Stimulated activated CD8-positive, alpha-beta memory T cell treated with anti-CD3 and anti-CD28 coated beads, Interleukin-15, amount 100 ng/mL, for 1 hour (primary cell): ENCODE measurements around the gene TEAD4.

Source experiments
- DNase-seq: peaks from one replicate; pipeline ENCODE4 v3.0.0-alpha.2; 2020; ENCODE audit warnings: low read depth

TEAD4 gene

GRCh38 chr12:3002646-3003045 lies 43.4 kb downstream of the TEAD4 start:
- no peak for DNase-seq

- no peak for DNase-seq
These were observed 44.3 kb downstream of the TEAD4 start for GRCh38 chr12:3003357-3003992.

DNA sequence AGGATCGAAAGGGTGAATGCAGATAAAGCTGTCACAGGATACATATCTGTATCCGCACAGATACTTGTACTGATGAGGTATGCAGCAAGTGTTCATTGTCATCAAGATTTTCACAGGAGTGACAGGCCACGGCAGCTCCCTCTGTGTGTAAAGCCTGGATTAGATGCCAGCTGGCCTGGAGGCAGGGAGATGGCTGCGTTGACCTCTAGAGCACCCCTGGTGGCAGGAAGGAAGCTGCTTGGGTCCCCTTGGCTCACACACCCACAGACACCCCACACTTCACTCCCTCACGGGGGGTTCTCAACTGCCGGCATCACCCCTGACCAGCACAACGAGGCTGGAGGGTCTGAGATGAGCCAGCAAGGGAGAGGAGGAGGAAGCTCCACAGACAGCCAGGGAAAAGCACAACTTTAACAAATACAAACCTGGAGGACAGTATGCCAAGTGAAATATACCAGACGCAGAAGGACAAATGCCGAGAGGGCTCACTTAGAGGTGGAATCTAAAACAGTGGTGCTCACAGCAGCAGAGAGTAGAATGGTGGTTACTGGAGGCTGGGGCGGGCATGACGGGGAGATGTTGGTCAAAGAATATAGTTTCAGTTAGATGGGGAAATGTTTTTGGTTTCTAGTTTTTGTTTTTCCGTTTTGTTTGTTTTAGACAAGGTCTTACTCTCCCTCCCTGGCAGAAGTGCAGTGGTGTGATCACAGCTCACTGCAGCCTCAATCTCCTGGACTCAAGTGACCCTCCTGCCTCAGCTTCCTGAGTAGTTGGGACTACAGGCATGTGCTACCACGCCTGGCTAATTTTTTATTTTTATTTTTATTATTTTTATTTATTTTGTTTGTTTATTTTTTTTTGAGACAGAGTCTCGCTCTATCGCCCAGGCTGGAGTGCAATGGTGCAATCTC lies 45.7 kb downstream of the TEAD4 start:
- DNase-seq = no peak

GRCh38 chr12:3005736-3006135 lies 46.5 kb downstream of the TEAD4 start:
- DNase-seq = no peak

DNA sequence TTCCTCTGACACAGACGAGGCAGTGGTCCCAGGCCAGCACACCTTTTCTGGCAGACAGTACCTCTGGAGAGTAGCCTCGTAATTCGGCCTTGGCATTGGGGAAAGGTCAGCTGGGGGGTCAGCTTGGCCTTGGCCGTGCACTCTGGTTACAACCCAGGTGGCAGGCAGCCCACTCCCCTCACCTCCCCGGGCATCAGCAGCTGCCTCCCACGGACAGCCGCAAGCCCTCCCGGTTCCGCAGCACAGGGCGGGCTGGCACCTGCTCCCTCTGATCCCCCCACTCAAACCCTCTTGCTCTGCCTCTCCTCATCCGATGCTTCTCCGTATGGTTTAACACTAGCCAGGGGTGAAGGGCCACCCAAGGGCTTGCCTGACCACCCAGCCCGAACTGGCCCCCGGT lies 50.6 kb downstream of the TEAD4 start:
- no peak for DNase-seq

- no peak for DNase-seq
These were observed 51.2 kb downstream of the TEAD4 start for GRCh38 chr12:3010214-3010930.

GRCh38 chr12:3012786-3013185 lies 53.6 kb downstream of the TEAD4 start:
- DNase-seq = no peak

DNA sequence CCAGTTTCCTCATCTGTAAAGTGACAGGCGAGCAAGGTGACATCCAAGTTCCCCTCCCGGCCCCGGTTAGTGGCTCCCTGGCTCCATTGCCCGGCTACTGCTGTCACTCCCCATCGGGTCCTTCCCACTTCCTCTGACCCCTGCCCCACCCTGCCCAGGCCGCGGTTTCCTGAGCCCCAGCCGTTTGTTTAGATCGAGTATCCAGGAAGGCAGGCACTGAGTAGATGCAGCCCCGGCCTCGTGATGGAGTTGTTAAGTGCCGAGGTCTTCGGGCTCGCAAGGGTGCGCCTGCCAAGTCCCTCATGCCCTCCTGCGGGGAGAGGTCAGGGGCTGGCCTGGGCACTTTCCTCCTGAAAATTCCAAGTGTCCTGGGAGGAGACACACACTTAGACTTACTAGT lies 55.4 kb downstream of the TEAD4 start:
- no peak for DNase-seq

DNA sequence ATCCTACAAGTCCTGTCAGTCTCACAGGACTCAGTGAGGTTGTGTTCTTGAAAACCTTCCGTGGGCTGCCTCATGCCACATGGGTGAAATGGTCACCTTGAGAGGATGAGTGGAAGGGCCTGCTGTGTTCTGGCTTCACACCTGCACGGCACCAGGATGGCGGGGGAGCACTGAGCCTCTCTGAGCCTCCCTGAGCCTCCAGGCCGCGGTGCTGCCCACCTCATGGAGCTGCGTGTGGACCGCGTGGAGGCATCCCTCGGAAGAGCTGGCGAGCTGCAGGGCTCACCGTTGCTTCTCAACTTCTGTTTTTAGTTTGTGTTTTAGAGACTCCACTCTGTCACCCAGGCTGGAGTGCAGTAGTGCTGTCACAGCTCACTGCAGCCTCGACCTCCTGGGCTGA lies 56.2 kb downstream of the TEAD4 start:
- no peak for DNase-seq

DNA sequence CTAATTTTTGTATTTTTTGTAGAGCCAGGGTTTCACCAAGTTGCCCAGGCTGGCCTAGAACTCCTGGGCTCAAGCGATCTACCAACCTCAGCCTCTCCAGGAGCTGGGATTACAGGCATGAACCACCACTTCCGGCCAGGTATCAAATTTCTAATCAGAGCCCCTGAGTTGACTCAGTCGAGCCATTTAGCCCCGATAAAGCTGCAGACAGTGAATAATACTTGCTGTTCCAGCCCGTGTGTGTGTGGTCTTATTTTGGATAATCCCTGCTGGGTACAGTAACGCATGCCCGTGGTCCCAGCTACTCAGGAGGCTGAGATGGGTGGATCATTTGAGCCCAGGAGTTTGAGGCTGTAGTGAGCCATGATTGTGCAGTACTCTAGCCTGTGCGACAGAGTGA lies 57.0 kb downstream of the TEAD4 start:
- no peak for DNase-seq

DNA sequence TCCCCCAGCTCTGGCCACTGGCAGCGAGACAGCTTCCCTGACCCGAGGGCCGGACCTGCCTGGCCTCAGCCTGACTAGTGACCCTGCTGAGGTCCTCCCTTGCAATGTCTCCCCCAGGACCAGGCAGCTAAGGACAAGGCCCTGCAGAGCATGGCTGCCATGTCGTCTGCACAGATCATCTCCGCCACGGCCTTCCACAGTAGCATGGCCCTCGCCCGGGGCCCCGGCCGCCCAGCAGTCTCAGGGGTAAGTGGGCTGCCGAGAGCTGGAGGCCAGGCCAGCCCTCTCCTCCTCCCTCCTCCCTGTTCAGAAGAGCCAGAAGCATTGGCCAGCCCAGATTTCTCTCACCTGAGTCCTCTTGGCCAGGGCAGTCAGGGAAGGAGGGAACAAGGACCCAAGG lies 58.1 kb downstream of the TEAD4 start:
- no peak for DNase-seq

GRCh38 chr12:3018284-3019004 lies 59.2 kb downstream of the TEAD4 start:
- no peak for DNase-seq

GRCh38 chr12:3019005-3019680 lies 59.9 kb downstream of the TEAD4 start:
- DNase-seq = no peak

DNA sequence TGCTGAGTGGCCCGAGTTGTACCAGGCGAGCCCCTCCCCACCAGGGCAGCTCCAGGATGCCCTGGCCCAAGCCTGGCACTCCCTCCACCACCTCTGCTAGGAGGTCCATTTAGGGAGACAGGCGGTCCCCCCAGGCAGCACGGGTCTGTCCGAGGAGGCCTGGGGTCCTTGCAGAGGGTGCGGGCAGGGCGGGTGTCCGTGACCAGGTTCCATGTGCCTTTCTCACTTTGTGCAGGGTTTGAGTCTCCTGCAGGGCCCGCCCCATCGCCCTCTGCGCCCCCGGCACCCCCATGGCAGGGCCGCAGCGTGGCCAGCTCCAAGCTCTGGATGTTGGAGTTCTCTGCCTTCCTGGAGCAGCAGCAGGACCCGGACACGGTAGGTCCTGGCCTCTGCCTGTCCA lies 61.2 kb downstream of the TEAD4 start:
- no peak for DNase-seq

- DNase-seq = no peak
These were observed 61.7 kb downstream of the TEAD4 start for GRCh38 chr12:3020850-3021435.

DNA sequence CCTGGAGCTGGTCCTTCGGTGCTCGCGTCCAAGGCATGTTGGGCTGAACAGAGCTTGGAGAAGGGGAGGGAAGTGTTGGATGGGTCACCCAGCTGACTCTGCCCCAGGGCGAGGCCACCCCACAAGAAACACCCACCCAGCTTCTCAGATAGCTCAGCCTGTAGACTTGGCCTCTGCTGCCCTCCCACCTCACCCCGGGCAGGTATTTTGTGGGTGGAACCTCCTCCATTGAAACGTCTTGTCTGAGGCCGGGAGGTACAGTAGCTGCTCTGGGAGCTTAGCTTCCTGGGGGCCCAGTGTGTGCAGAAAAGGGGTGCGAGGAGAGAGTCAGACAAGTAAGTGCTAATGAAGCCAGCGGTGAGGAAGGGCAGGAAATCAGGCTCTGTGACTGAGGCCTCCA lies 63.2 kb downstream of the TEAD4 start:
- DNase-seq = no peak

GRCh38 chr12:3022961-3023360 lies 63.8 kb downstream of the TEAD4 start:
- no peak for DNase-seq

GRCh38 chr12:3028108-3028507 lies 68.9 kb downstream of the TEAD4 start:
- DNase-seq = no peak

DNA sequence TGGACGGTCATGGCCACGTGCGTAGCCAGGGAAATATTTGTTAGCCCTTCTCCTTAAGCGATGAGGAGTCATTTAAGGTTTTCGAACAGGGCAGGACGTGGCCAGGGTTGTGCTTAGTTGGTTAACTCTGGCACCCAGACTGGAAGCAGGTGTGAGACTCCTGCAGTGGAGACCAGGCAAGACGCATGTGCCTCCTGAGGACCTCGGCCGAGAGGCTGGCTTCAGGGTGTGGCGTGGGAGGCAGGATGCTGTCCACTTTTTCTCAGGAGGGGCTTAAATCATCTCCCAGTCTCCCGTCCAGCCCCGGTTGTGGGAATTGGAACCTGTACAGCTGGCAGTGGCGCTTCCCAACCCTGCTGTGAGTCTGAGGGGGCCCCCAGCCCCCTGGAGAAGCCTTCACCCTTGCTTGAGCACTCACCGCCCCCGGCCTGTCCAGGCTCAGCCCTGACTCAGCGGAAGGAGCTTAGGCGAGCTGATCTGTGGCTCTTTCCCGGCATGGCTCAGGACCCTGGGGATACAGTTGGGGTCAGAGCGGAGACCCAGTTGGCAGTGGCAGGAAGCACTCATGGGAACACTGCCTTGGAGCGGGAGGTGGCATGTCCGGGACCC lies 71.7 kb downstream of the TEAD4 start:
- DNase-seq = no peak

- DNase-seq = no peak
These were observed 73.0 kb downstream of the TEAD4 start for GRCh38 chr12:3032161-3032560.
